Sigmoid colon (tissue), 3 donors: ENCODE results near the gene MOGAT2.

Experiments
- POLR2A ChIP-seq, 2 donors: fragments of 450-650 bp; IDR thresholded peaks; one replicate each; pipeline ENCODE4 v1.6.1; 2016; ENCODE audit warnings: antibody characterized with exemption in 2 of 2, mild to moderate bottlenecking in 2 of 2, moderate library complexity in 2 of 2
- TF ChIP-seq, protein P1 (sequence below), 4 experiments: fragments of 450-650 bp in 3 of 4; fragments of 200-600 bp in 1 of 4; IDR thresholded peaks; one replicate each; pipeline ENCODE4 v1.5.1; 2016 to 2019; ENCODE audit warnings: antibody characterized with exemption in 4 of 4, mild to moderate bottlenecking in 3 of 4, moderate library complexity in 2 of 4

DNA sequence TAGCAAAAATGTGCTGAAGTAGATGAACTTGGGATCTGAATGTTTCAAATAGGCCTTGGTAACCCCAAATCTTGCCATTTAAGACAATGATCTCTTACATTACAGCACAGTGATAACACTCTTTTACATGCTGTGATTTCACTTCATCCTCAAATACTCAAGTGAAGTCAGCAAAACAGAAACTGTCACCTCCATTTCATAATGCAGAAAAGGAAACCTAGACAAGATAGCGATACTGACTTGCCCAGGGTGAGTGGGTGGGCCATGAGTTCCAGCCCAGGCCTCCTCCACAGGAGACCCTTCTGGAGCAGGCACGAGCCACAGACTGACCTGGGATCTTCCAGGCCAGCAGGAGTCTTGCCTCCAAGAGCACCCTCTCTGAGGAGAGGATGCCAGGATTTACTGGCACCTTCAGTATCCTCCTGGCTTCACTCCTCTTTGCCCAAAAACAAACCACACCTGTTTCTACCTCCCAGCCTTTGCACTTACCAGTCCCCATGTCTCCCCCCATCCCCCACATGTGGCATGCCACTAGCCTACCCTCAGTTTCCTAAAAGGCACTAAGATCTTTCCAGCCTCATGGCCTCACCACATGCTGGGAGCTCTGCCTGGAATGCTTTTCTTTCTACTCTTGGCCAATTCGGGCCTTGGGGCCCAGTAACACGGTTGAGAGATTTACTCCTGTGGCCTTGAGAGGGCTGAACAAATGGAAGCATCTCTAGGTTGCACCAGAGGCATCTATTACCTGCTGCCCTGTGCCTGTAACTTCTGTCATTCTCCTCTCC, 49.0 kb downstream of the MOGAT2 start:
- TF ChIP-seq, protein P1, sequence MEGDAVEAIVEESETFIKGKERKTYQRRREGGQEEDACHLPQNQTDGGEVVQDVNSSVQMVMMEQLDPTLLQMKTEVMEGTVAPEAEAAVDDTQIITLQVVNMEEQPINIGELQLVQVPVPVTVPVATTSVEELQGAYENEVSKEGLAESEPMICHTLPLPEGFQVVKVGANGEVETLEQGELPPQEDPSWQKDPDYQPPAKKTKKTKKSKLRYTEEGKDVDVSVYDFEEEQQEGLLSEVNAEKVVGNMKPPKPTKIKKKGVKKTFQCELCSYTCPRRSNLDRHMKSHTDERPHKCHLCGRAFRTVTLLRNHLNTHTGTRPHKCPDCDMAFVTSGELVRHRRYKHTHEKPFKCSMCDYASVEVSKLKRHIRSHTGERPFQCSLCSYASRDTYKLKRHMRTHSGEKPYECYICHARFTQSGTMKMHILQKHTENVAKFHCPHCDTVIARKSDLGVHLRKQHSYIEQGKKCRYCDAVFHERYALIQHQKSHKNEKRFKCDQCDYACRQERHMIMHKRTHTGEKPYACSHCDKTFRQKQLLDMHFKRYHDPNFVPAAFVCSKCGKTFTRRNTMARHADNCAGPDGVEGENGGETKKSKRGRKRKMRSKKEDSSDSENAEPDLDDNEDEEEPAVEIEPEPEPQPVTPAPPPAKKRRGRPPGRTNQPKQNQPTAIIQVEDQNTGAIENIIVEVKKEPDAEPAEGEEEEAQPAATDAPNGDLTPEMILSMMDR (IDR thresholded peaks at IDR 0.05), result no peak
- no peak for TF ChIP-seq POLR2A (IDR thresholded peaks at IDR 0.05)
